ACC112 (cell line): ENCODE results near the gene FAM117A.

Experiments
- H2AFZ ChIP-seq: fragments of 200-600 bp; sonication (generic); one replicate; pipeline ENCODE4 v1.6.0; 2017; ENCODE audit warnings: antibody characterized with exemption, low read length; ENCODE audit not compliant: unreplicated experiment
- H3K27ac ChIP-seq: fragments of 200-600 bp; sonication (generic); 2 replicates; pipeline ENCODE4 v1.5.1; 2014; ENCODE audit warnings: low read depth, mild to moderate bottlenecking, antibody characterized with exemption, low read length, moderate library complexity
- H3K27me3 ChIP-seq: fragments of 200-600 bp; sonication (generic); 2 replicates; pipeline ENCODE4 v1.6.1; 2014; ENCODE audit warnings: mild to moderate bottlenecking, antibody characterized with exemption, low read length, moderate library complexity, mixed read lengths; ENCODE audit not compliant: insufficient read depth
- H3K36me3 ChIP-seq: fragments of 200-600 bp; sonication (generic); 2 replicates; pipeline ENCODE4 v1.6.1; 2016; ENCODE audit warnings: mild to moderate bottlenecking, antibody characterized with exemption, low read length, moderate library complexity, mixed read lengths; ENCODE audit not compliant: insufficient read depth
- H3K4me1 ChIP-seq: fragments of 200-600 bp; sonication (generic); one replicate; pipeline ENCODE4 v1.6.1; 2016; ENCODE audit warnings: low read length, mixed read lengths; ENCODE audit not compliant: insufficient read depth, unreplicated experiment, control insufficient read depth
- H3K4me3 ChIP-seq: fragments of 200-600 bp; sonication (generic); 2 replicates; pipeline ENCODE4 v1.5.1; 2014; ENCODE audit warnings: mild to moderate bottlenecking, low read depth, low read length
- H3K79me2 ChIP-seq: fragments of 200-600 bp; sonication (generic); one replicate; pipeline ENCODE4 v1.6.0; 2016; ENCODE audit warnings: low read length; ENCODE audit not compliant: control insufficient read depth, unreplicated experiment, insufficient read depth

The FAM117A gene

GRCh38 chr17:49783791-49784190 is 19.9 kb upstream of the FAM117A start:
- Histone ChIP-seq H3K27ac (no peak overlapping the region), H3K27me3 (no peaks in the 10 kb centered on the region), H3K4me1 (peaks cover 28% of the 10 kb centered on the region), H3K4me3 (no peak overlapping the region), H3K36me3 (no peaks in the 10 kb centered on the region), H2AFZ (no peak overlapping the region), H3K79me2 (peaks cover 5% of the 10 kb centered on the region)

GRCh38 chr17:49783071-49783715 is 19.3 kb upstream of the FAM117A start:
- Histone ChIP-seq H2AFZ (no peak overlapping the region), H3K27me3 (no peaks in the 10 kb centered on the region), H3K4me3 (no peak overlapping the region), H3K27ac (no peak overlapping the region), H3K79me2 (peaks cover 2% of the 10 kb centered on the region), H3K4me1 (peaks cover 28% of the 10 kb centered on the region), H3K36me3 (no peaks in the 10 kb centered on the region)

GRCh38 chr17:49779739-49780231 is 15.9 kb upstream of the FAM117A start:
- Histone ChIP-seq H3K79me2 (no peaks in the 10 kb centered on the region), H3K4me1 (peaks cover 28% of the 10 kb centered on the region), H3K36me3 (no peaks in the 10 kb centered on the region), H3K27ac (peak overlapping the region; percentile 78), H2AFZ (peak overlapping the region; percentile 26), H3K27me3 (no peaks in the 10 kb centered on the region), H3K4me3 (no peak overlapping the region)

GRCh38 chr17:49779156-49779738 is 15.3 kb upstream of the FAM117A start:
- Histone ChIP-seq H3K36me3 (no peaks in the 10 kb centered on the region), H3K27ac (peak overlapping the region; percentile 78), H2AFZ (peak overlapping the region; percentile 26), H3K79me2 (no peaks in the 10 kb centered on the region), H3K4me3 (no peak overlapping the region), H3K4me1 (peaks cover 28% of the 10 kb centered on the region), H3K27me3 (no peaks in the 10 kb centered on the region)

- Histone ChIP-seq H3K27ac (no peak overlapping the region), H3K4me3 (no peak overlapping the region), H3K36me3 (no peaks in the 10 kb centered on the region), H3K4me1 (peaks cover 28% of the 10 kb centered on the region), H3K79me2 (no peaks in the 10 kb centered on the region), H3K27me3 (no peaks in the 10 kb centered on the region), H2AFZ (no peak overlapping the region)
Observed at GRCh38 chr17:49777563-49777962, 13.6 kb upstream of the FAM117A start.

- Histone ChIP-seq H2AFZ (no peak overlapping the region), H3K4me1 (peaks cover 28% of the 10 kb centered on the region), H3K27ac (no peak overlapping the region)
Observed at GRCh38 chr17:49776551-49777300, 12.8 kb upstream of the FAM117A start.

GRCh38 chr17:49775546-49776260 is 11.8 kb upstream of the FAM117A start:
- Histone ChIP-seq H3K27ac (no peak overlapping the region), H3K36me3 (no peaks in the 10 kb centered on the region), H3K4me3 (0 out of 2 replicates have a peak overlapping the region, but pooled peaks have one; percentile 19), H2AFZ (no peak overlapping the region), H3K27me3 (no peaks in the 10 kb centered on the region), H3K79me2 (no peaks in the 10 kb centered on the region), H3K4me1 (peaks cover 28% of the 10 kb centered on the region)

More at GRCh38 chr17:49776551-49777300, 12.8 kb upstream of the FAM117A start:
- no peaks in the 10 kb centered on the region for H3K36me3 ChIP-seq
- no peaks in the 10 kb centered on the region for H3K79me2 ChIP-seq
- no peak overlapping the region for H3K4me3 ChIP-seq
- H3K27me3 ChIP-seq, result no peaks in the 10 kb centered on the region

GRCh38 chr17:49766918-49767530 is 3.1 kb upstream of the FAM117A start:
- Histone ChIP-seq H3K79me2 (no peaks in the 10 kb centered on the region), H3K4me1 (no peaks in the 10 kb centered on the region), H3K36me3 (no peaks in the 10 kb centered on the region), H2AFZ (no peak overlapping the region), H3K27ac (no peak overlapping the region), H3K27me3 (peaks cover 43% of the 10 kb centered on the region), H3K4me3 (no peak overlapping the region)

- H3K4me3 ChIP-seq, result peak overlapping the region; percentile 79
- no peaks in the 10 kb centered on the region for H3K36me3 ChIP-seq
- H3K27me3 ChIP-seq, result peaks cover 50% of the 10 kb centered on the region
- no peak overlapping the region for H3K27ac ChIP-seq
- H3K79me2 ChIP-seq, result no peaks in the 10 kb centered on the region
- H3K4me1 ChIP-seq, result no peaks in the 10 kb centered on the region
- H2AFZ ChIP-seq, result peak overlapping the region; percentile 49
Observed at GRCh38 chr17:49764559-49765180, 739 bp upstream of the FAM117A start.
